GM12878 (cell line): ENCODE data around the gene HIC1. TPM values are rescaled to one million over a fixed set of nuclear protein-coding genes. Genes with fewer than 3 reads are reported as not detected.

ENCODE experiments used
- ATAC-seq: fragments of 200-7000 bp; cut with Tn5 transposase; 3 replicates; pipeline ENCODE4 v1.9.1; 2020; ENCODE audit warnings: mild to moderate bottlenecking, moderate library complexity
- BruUV-seq: library from RNA; stranded (reverse); fragments of 400-500 nt; replicated peaks from 2 replicates; lab custom pipeline; 2021; lab: Mats Ljungman, UMichigan
- CTCF ChIA-PET: fragments of 300-600 bp; sonication (Branson Sonifier 250); formaldehyde crosslinking; extraction: SDS; loops from one replicate; lab custom pipeline; 2021; ENCODE audit warnings: inconsistent platforms; lab: Yijun Ruan, JAX
- POLR2A ChIA-PET: fragments of 350-600 bp; formaldehyde crosslinking; extraction: SDS; loops from one replicate; lab custom pipeline; 2021; ENCODE audit warnings: inconsistent platforms; lab: Charles Lee
- RAD21 ChIA-PET: fragments of 300-600 bp; sonication (Branson Sonifier 250); formaldehyde crosslinking; loops from one replicate; lab custom pipeline; 2023; ENCODE audit warnings: antibody characterized with exemption; ENCODE audit not compliant: unreplicated experiment; lab: Charles Lee
- SMC1A ChIA-PET: fragments of 300-600 bp; sonication (Branson Sonifier 250); formaldehyde crosslinking; loops from one replicate; lab custom pipeline; 2023; ENCODE audit not compliant: unreplicated experiment, uncharacterized antibody; lab: Charles Lee
- DNase-seq: peaks from one replicate; pipeline ENCODE4 v3.0.0-alpha.2; 2011; ENCODE audit warnings: low read depth, low spot score
- FAIRE-seq: peaks from 3 replicates; lab custom pipeline; 2011; peaks lifted over from hg19 to GRCh38; lab: Jason Lieb, UNC
- H2AFZ ChIP-seq: 2 replicates; pipeline ENCODE4 v1.6.0; 2011; ENCODE audit warnings: low read depth, low read length, control low read depth; ENCODE audit not compliant: control insufficient read depth
- H3K27ac ChIP-seq: 2 replicates; pipeline ENCODE4 v1.5.1; 2011; ENCODE audit warnings: control low read depth; ENCODE audit not compliant: control insufficient read depth, insufficient read depth
- H3K27me3 ChIP-seq, 2 experiments: replicated peaks in 1 of 2; 2 replicates each; pipeline versions ENCODE4 v1.6.0 to v1.6.1; 2011; ENCODE audit warnings: low read length in 1 of 2; ENCODE audit not compliant: control insufficient read depth in 2 of 2, insufficient read depth in 2 of 2
- H3K36me3 ChIP-seq, 2 experiments: 2 replicates each; pipeline ENCODE4 v1.5.1; 2011; ENCODE audit warnings: low read length in 1 of 2; ENCODE audit not compliant: control insufficient read depth in 2 of 2, insufficient read depth in 2 of 2
- H3K4me1 ChIP-seq: 2 replicates; pipeline ENCODE4 v1.6.1; 2011; ENCODE audit warnings: mild to moderate bottlenecking, low read length, moderate library complexity, mixed read lengths; ENCODE audit not compliant: control insufficient read depth, insufficient read depth
- H3K4me2 ChIP-seq: 2 replicates; pipeline ENCODE4 v1.6.0; 2011; ENCODE audit warnings: control low read depth; ENCODE audit not compliant: control insufficient read depth, insufficient read depth
- H3K4me3 ChIP-seq: fragments of 200-600 bp; sonication (generic); 2 replicates; pipeline ENCODE4 v1.5.1; 2016
- H3K79me2 ChIP-seq: 2 replicates; pipeline ENCODE4 v1.6.0; 2011; ENCODE audit warnings: low read length; ENCODE audit not compliant: control insufficient read depth, insufficient read depth
- H3K9ac ChIP-seq: 2 replicates; pipeline ENCODE4 v1.8.0; 2011; ENCODE audit warnings: low read length, control low read depth, mixed read lengths; ENCODE audit not compliant: control insufficient read depth, insufficient read depth
- H3K9me3 ChIP-seq: replicated peaks from 3 replicates; pipeline ENCODE4 v1.5.1; 2011; ENCODE audit warnings: mild to moderate bottlenecking, low read length; ENCODE audit not compliant: control insufficient read depth, insufficient read depth
- H4K20me1 ChIP-seq: 2 replicates; pipeline ENCODE4 v1.6.0; 2011; ENCODE audit not compliant: control insufficient read depth, insufficient read depth
- ASH2L ChIP-seq: fragments of 300-600, 200-600 bp; sonication (generic); IDR thresholded peaks from 2 replicates; pipeline ENCODE4 v1.6.1; 2017; ENCODE audit warnings: low read depth, mild to moderate bottlenecking, borderline replicate concordance
- ATF3 ChIP-seq: IDR thresholded peaks from 2 replicates; pipeline ENCODE4 v1.6.1; 2011; ENCODE audit warnings: low read depth, mild to moderate bottlenecking, low read length, moderate library complexity, borderline replicate concordance; ENCODE audit errors: extremely low read depth
- CHD4 ChIP-seq: fragments of 200-600 bp; sonication (generic); IDR thresholded peaks from 2 replicates; pipeline ENCODE4 v1.6.1; 2016; ENCODE audit warnings: mild to moderate bottlenecking
- EP300 ChIP-seq, 2 experiments: fragments of 150-350 bp in 1 of 2; IDR thresholded peaks; 2 replicates each; pipeline ENCODE4 v1.6.1; 2011 to 2012; ENCODE audit warnings: low read depth in 2 of 2, low read length in 2 of 2, borderline replicate concordance in 1 of 2, improper control_type of control experiment in 1 of 2, inconsistent platforms in 1 of 2; ENCODE audit not compliant: control insufficient read depth in 1 of 2
- HDGF ChIP-seq: fragments of 450-650 bp; IDR thresholded peaks from 2 replicates; pipeline ENCODE4 v1.6.1; 2016; ENCODE audit warnings: antibody characterized with exemption
- JUND ChIP-seq: IDR thresholded peaks from 2 replicates; pipeline ENCODE4 v1.6.1; 2012; ENCODE audit warnings: low read depth, mild to moderate bottlenecking, low read length, improper control_type of control experiment, moderate library complexity
- KAT2A ChIP-seq: conservative IDR thresholded peaks from 2 replicates; pipeline ENCODE4 v1.6.1; 2011; ENCODE audit warnings: low read depth, low read length; ENCODE audit not compliant: control insufficient read depth
- KLF5 ChIP-seq: fragments of 450-650 bp; IDR thresholded peaks from 2 replicates; pipeline ENCODE4 v1.6.1; 2014; ENCODE audit warnings: mild to moderate bottlenecking; ENCODE audit not compliant: partially characterized antibody
- RAD51 ChIP-seq: fragments of 450-650 bp; IDR thresholded peaks from 2 replicates; pipeline ENCODE4 v1.6.1; 2016; ENCODE audit warnings: moderate library complexity, mild to moderate bottlenecking, inconsistent platforms
- RBBP5 ChIP-seq: fragments of 200-600 bp; sonication (generic); conservative IDR thresholded peaks from 2 replicates; pipeline ENCODE4 v1.6.1; 2016
- SIX5 ChIP-seq: IDR thresholded peaks from 2 replicates; pipeline ENCODE4 v1.6.1; 2011; ENCODE audit warnings: mild to moderate bottlenecking, low read depth, low read length, moderate library complexity; ENCODE audit not compliant: severe bottlenecking
- ZNF217 ChIP-seq: fragments of 450-650 bp; IDR thresholded peaks from 2 replicates; pipeline ENCODE4 v1.6.1; 2017; ENCODE audit warnings: antibody characterized with exemption, mild to moderate bottlenecking
- ZNF687 ChIP-seq: fragments of 450-650 bp; IDR thresholded peaks from 2 replicates; pipeline ENCODE4 v1.6.1; 2017; ENCODE audit warnings: mild to moderate bottlenecking, moderate library complexity
- WGBS: methylation state at CpG from one replicate; pipeline ENCODE4 v1.1.6; 2016; ENCODE audit warnings: low lambda C conversion rate; ENCODE audit not compliant: insufficient replicate concordance, insufficient coverage; ENCODE audit errors: missing lambda C conversion rate; 5-methylcytosine and 5-hydroxymethylcytosine counted together
- in situ Hi-C: fragments of 300-500 bp; cut with MboI; formaldehyde crosslinking; loops from 9 replicates; pipeline ENCODE4 v1.14.3; 2018; ENCODE audit warnings: mixed read lengths
- intact Hi-C: fragments of 100-400 bp; cut with micrococcal nuclease; formaldehyde crosslinking; loops from one replicate; pipeline ENCODE4 v1.14.2; 2022; ENCODE audit not compliant: unreplicated experiment
- polyA plus RNA-seq, 11 experiments: library from polyadenylated mRNA; depleted of rRNA in 4 of 11; unstranded in 6 of 11; stranded (reverse) in 5 of 11; fragments of >200 nt; fragmentation: Nextera tagmentation in 4 of 11; fragmentation: Illumina TruSeq in 1 of 11; extraction: Ambion mirVana in 4 of 11; extraction: Trizol in 1 of 11; gene quantifications; 1 replicate in 1 of 11; 2 replicates in 10 of 11; pipeline versions ENCODE4 v1.2.1 to v1.2.3, GENCODE V29; 2011 to 2016; ENCODE audit warnings: inconsistent platforms in 2 of 11, missing spikeins in 2 of 11, low read depth in 1 of 11
- total RNA-seq, 4 experiments: library from RNA; depleted of rRNA in 3 of 4; stranded (reverse); fragments of >200 nt in 3 of 4; fragmentation: Illumina TruSeq in 1 of 4; extraction: Trizol in 1 of 4; gene quantifications; 2 replicates each; pipeline versions ENCODE4 v1.2.1 to v1.2.3, GENCODE V29; 2013 to 2021
- TF ChIP-seq, protein P1 (sequence below): fragments of 150-350 bp; IDR thresholded peaks from 2 replicates; pipeline ENCODE4 v1.6.1; 2014; ENCODE audit warnings: mild to moderate bottlenecking, low read depth, low read length

HIC1 gene
- total and polyA plus RNA-seq, 10 of the 15 experiments (the other 5 are each of a cell fraction or from before 2014, with no cell fraction given), result 0.11 to 61.1 (median 4.9) TPM

GRCh38 chr17:2057760-2058585, 3.1 kb downstream of the HIC1 start:
- peak overlapping the region; percentile 80 for H3K9ac ChIP-seq
- ChIA-PET POLR2A (interaction anchor here (0.9 to 6.7 kb wide), 20 partner anchors 9 to 225 kb away, joined by 3 to 61 read pairs (median 4); no protein-coding TSS in a partner anchor), RAD21 (interaction anchor here (0.5 to 8.4 kb wide), 23 partner anchors 9 to 278 kb away, joined by 3 to 271 read pairs (median 7); partner anchors contain the start of gene TSR1), CTCF (interaction anchor here (0.6 to 8.4 kb wide), 31 partner anchors 11 to 278 kb away, joined by 3 to 265 read pairs (median 5); partner anchors contain the start of gene TSR1), SMC1A (interaction anchor here (0.9 to 8.6 kb wide), 22 partner anchors 11 to 296 kb away, joined by 3 to 141 read pairs (median 6); no protein-coding TSS in a partner anchor)
- peak overlapping the region; percentile 95 for H3K4me3 ChIP-seq
- in situ Hi-C loops, result no loop called here
- peak overlapping the region; percentile 81 for H3K4me2 ChIP-seq
- peaks cover 59% of the 10 kb centered on the region for H3K79me2 ChIP-seq
- no peaks in the 10 kb centered on the region; the same call in 2 of the 3 replicates for H3K9me3 ChIP-seq
- H2AFZ ChIP-seq, result no peak overlapping the region
- intact Hi-C loops, result loop anchor here (1.0 to 5.0 kb wide), 2 partner anchors 34 to 112 kb away; no protein-coding TSS in a partner anchor
- no peaks in the 10 kb centered on the region for H3K27me3 ChIP-seq
- peaks cover 36% of the 10 kb centered on the region for H3K4me1 ChIP-seq
- H3K27ac ChIP-seq, result peak overlapping the region; percentile 84
- WGBS, result 64% methylated on average over 43 of the region's 98 CpGs
- peaks cover 11 to 22% of the 10 kb centered on the region in 2 experiments for H3K36me3 ChIP-seq
- DNase-seq, result no peak
- ATAC-seq, result peak; percentile 0; the same call in 1 of the 3 replicates
- H4K20me1 ChIP-seq, result no peaks in the 10 kb centered on the region
- no peak for FAIRE-seq
- BruUV-seq, result TSS peak; percentile 34
- no peak for TF ChIP-seq JUND
- peak; percentile 54; the same call in 1 of the 2 replicates for TF ChIP-seq RAD51
- TF ChIP-seq SIX5, result no peak
- TF ChIP-seq CHD4, result no peak
- TF ChIP-seq ZNF687, result peak; percentile 62
- no peak for TF ChIP-seq ASH2L
- TF ChIP-seq HDGF, result peak; percentile 69; the same call in 1 of the 2 replicates
- peak; percentile 18 for TF ChIP-seq KLF5
- 0 out of 2 replicates have a peak, but pooled peaks have one; percentile 37 for TF ChIP-seq ZNF217
- TF ChIP-seq ATF3, result no peak
- TF ChIP-seq, protein P1, sequence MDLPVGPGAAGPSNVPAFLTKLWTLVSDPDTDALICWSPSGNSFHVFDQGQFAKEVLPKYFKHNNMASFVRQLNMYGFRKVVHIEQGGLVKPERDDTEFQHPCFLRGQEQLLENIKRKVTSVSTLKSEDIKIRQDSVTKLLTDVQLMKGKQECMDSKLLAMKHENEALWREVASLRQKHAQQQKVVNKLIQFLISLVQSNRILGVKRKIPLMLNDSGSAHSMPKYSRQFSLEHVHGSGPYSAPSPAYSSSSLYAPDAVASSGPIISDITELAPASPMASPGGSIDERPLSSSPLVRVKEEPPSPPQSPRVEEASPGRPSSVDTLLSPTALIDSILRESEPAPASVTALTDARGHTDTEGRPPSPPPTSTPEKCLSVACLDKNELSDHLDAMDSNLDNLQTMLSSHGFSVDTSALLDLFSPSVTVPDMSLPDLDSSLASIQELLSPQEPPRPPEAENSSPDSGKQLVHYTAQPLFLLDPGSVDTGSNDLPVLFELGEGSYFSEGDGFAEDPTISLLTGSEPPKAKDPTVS, result no peak
- TF ChIP-seq EP300 (IDR thresholded peaks at IDR 0.05; ENCODE audit: borderline replicate concordance in 1 of 2, control insufficient read depth in 1 of 2, low read depth in 2 of 2, low read length in 2 of 2), result 0 out of 4 replicates have a peak, but pooled peaks of 1 of the 2 experiments have one; percentile 27
- no peak for TF ChIP-seq RBBP5
- TF ChIP-seq KAT2A, result no peak
